CD4-positive, alpha-beta T cell (primary cell): ENCODE measurements around the gene E2F3. TPM values are rescaled to one million over a fixed set of nuclear protein-coding genes. Genes with fewer than 3 reads are reported as not detected.

Experiments used
- ATAC-seq: fragments of 200-7000 bp; cut with Tn5 transposase; one replicate; pipeline ENCODE4 v1.10.0; 2022; ENCODE audit warnings: mild to moderate bottlenecking; ENCODE audit not compliant: poor library complexity
- CTCF ChIA-PET: fragments of 350-600 bp; sonication (Branson Sonifier 250); formaldehyde crosslinking; loops from one replicate; lab custom pipeline; 2021; ENCODE audit warnings: antibody characterized with exemption, inconsistent platforms; lab: Charles Lee
- POLR2A ChIA-PET: fragments of 350-600 bp; sonication (Branson Sonifier 250); formaldehyde crosslinking; loops from one replicate; lab custom pipeline; 2021; ENCODE audit warnings: antibody characterized with exemption, inconsistent platforms; lab: Charles Lee
- DNase-seq, 14 experiments: peaks; one replicate each; pipeline ENCODE4 v3.0.0-alpha.2; 2013 to 2020; ENCODE audit warnings: mixed read lengths in 2 of 14
- H3K27ac ChIP-seq, 2 donors: one replicate each; pipeline versions ENCODE4 v1.5.1 to v1.7.0; 2013; ENCODE audit warnings: low read length in 2 of 2, low read depth in 1 of 2, mild to moderate bottlenecking in 1 of 2
- H3K27me3 ChIP-seq, 2 experiments: 1 replicate in 1 of 2; 2 replicates in 1 of 2; pipeline versions ENCODE4 v1.6.1 to v1.7.0; 2013; ENCODE audit warnings: low read length in 2 of 2, control low read depth in 1 of 2, mild to moderate bottlenecking in 1 of 2, moderate library complexity in 1 of 2; ENCODE audit not compliant: insufficient read depth in 2 of 2, control insufficient read depth in 1 of 2
- H3K36me3 ChIP-seq: one replicate; pipeline ENCODE4 v1.6.1; 2013; ENCODE audit warnings: low read length, control low read depth; ENCODE audit not compliant: insufficient read depth
- H3K4me1 ChIP-seq: one replicate; pipeline ENCODE4 v1.6.1; 2013; ENCODE audit warnings: low read length, control low read depth; ENCODE audit not compliant: insufficient read depth
- H3K4me3 ChIP-seq: one replicate; pipeline ENCODE4 v1.5.1; 2013; ENCODE audit warnings: mild to moderate bottlenecking, low read length, moderate library complexity
- H3K9me3 ChIP-seq, 2 experiments: 1 replicate in 1 of 2; 2 replicates in 1 of 2; pipeline versions ENCODE4 v1.6.1 to v1.7.0; 2013; ENCODE audit warnings: low read length in 2 of 2, mild to moderate bottlenecking in 2 of 2, control low read depth in 1 of 2, moderate library complexity in 1 of 2; ENCODE audit not compliant: control insufficient read depth in 1 of 2, insufficient read depth in 1 of 2
- H3K27ac Mint-ChIP-seq: one replicate; pipeline ENCODE4 v1.8.0; 2020; ENCODE audit warnings: mixed read lengths
- H3K27me3 Mint-ChIP-seq: one replicate; pipeline ENCODE4 v1.8.0; 2021; ENCODE audit warnings: mixed read lengths
- H3K36me3 Mint-ChIP-seq: one replicate; pipeline ENCODE4 v1.8.0; 2021; ENCODE audit warnings: low read depth, mixed read lengths
- H3K4me1 Mint-ChIP-seq: one replicate; pipeline ENCODE4 v1.8.0; 2021; ENCODE audit warnings: low read depth, mixed read lengths
- H3K4me3 Mint-ChIP-seq: one replicate; pipeline ENCODE4 v1.8.0; 2020; ENCODE audit warnings: mild to moderate bottlenecking, mixed read lengths
- H3K9me3 Mint-ChIP-seq: one replicate; pipeline ENCODE4 v1.8.0; 2020; ENCODE audit warnings: mixed read lengths
- CTCF ChIP-seq: fragments of 200-600 bp; IDR thresholded peaks from one replicate; pipeline ENCODE4 v1.8.0; 2022; ENCODE audit warnings: antibody characterized with exemption, mild to moderate bottlenecking
- intact Hi-C, 2 experiments: fragments of 100-400 bp; cut with DNase I in 1 of 2; cut with micrococcal nuclease in 1 of 2; formaldehyde crosslinking; loops; one replicate each; pipeline versions ENCODE4 v1.15.1 to v1.9.0; 2023 to 2025; cut with DNase I, micrococcal nuclease
- total RNA-seq, 174 experiments: library from RNA in 2 of 174; stranded (reverse) in 2 of 174; gene quantifications; one replicate each; pipeline ENCODE4 v1.2.3 and lab custom pipeline; 2021 to 2026

The E2F3 gene
- total RNA-seq, 2 experiments from 2014 or later = 2.7 to 2.9 TPM

GRCh38 chr6:20370801-20371200, 30.9 kb upstream of the E2F3 start:
- ATAC-seq (no peak), DNase-seq (no peak)
- no peaks in the 10 kb centered on the region for H3K27me3 Mint-ChIP-seq
- intact Hi-C loops = no loop called here
- ChIA-PET CTCF (no interaction called here), POLR2A (interaction anchor here (1.2 to 6.5 kb wide), 4 partner anchors 33 to 51 kb away, joined by 3 to 98 read pairs (median 6); no protein-coding TSS in a partner anchor)
- no peaks in the 10 kb centered on the region for H3K9me3 Mint-ChIP-seq
- H3K9me3 ChIP-seq = no peaks in the 10 kb centered on the region
- H3K27ac Mint-ChIP-seq = peak overlapping the region; percentile 91
- no peak overlapping the region for H3K4me3 ChIP-seq
- no peak for TF ChIP-seq CTCF
- H3K27me3 ChIP-seq = no peaks in the 10 kb centered on the region
- H3K36me3 Mint-ChIP-seq = no peaks in the 10 kb centered on the region
- no peak overlapping the region for H3K4me3 Mint-ChIP-seq
- H3K4me1 Mint-ChIP-seq = peaks cover 49% of the 10 kb centered on the region
- H3K36me3 ChIP-seq = no peaks in the 10 kb centered on the region
- H3K4me1 ChIP-seq = peaks cover 45% of the 10 kb centered on the region
- H3K27ac ChIP-seq = no peak overlapping the region

GRCh38 chr6:20375436-20375835, 26.2 kb upstream of the E2F3 start:
- no peak overlapping the region for H3K4me3 Mint-ChIP-seq
- intact Hi-C loops = no loop called here
- no peaks in the 10 kb centered on the region for H3K27me3 Mint-ChIP-seq
- peaks cover 12% of the 10 kb centered on the region for H3K4me1 ChIP-seq
- no peaks in the 10 kb centered on the region for H3K36me3 Mint-ChIP-seq
- DNase-seq (no peak), ATAC-seq (no peak)
- POLR2A ChIA-PET = interaction anchor here (0.8 to 8.5 kb wide), 3 partner anchors 9 to 56 kb away, joined by 3 to 73 read pairs (median 6); no protein-coding TSS in a partner anchor
- no peaks in the 10 kb centered on the region for H3K9me3 ChIP-seq
- no peak for TF ChIP-seq CTCF
- H3K27me3 ChIP-seq = no peaks in the 10 kb centered on the region
- H3K9me3 Mint-ChIP-seq = no peaks in the 10 kb centered on the region
- H3K4me3 ChIP-seq = no peak overlapping the region
- no peaks in the 10 kb centered on the region for H3K36me3 ChIP-seq
- no peak overlapping the region for H3K27ac Mint-ChIP-seq
- H3K4me1 Mint-ChIP-seq = peaks cover 14% of the 10 kb centered on the region
- CTCF ChIA-PET = interaction anchor here (1.0 kb wide), 1 partner anchor 29 kb away, joined by 3 read pairs; no protein-coding TSS in a partner anchor
- H3K27ac ChIP-seq = no peak overlapping the region

GRCh38 chr6:20377623-20378265, 23.9 kb upstream of the E2F3 start:
- Mint-ChIP-seq H3K4me1 (peaks cover 19% of the 10 kb centered on the region), H3K27ac (no peak overlapping the region), H3K4me3 (no peak overlapping the region), H3K36me3 (no peaks in the 10 kb centered on the region), H3K27me3 (no peaks in the 10 kb centered on the region), H3K9me3 (peaks cover 4% of the 10 kb centered on the region)
- ChIA-PET POLR2A (interaction anchor here (2.5 to 8.5 kb wide), 2 partner anchors 11 to 58 kb away, joined by 23 to 73 read pairs; no protein-coding TSS in a partner anchor), CTCF (interaction anchor here (0.8 kb wide), 1 partner anchor 27 kb away, joined by 3 read pairs; no protein-coding TSS in a partner anchor)
- intact Hi-C loops = no loop called here
- H3K4me1 ChIP-seq = peaks cover 4% of the 10 kb centered on the region
- H3K36me3 ChIP-seq = no peaks in the 10 kb centered on the region
- DNase-seq (no peak), ATAC-seq (no peak)
- no peaks in the 10 kb centered on the region for H3K9me3 ChIP-seq
- no peaks in the 10 kb centered on the region for H3K27me3 ChIP-seq
- no peak overlapping the region for H3K27ac ChIP-seq
- H3K4me3 ChIP-seq = no peak overlapping the region
- TF ChIP-seq CTCF = no peak
